HCT116 (cell line): ENCODE data around the gene NRIP2. TPM values are rescaled to one million over a fixed set of nuclear protein-coding genes. Genes with fewer than 3 reads are reported as not detected.

Experiments
- ATAC-seq: fragments of 200-7000 bp; cut with Tn5 transposase; 2 replicates; pipeline ENCODE4 v1.9.1; 2020; ENCODE audit warnings: mild to moderate bottlenecking, moderate library complexity
- BruUV-seq: library from RNA; stranded (reverse); fragments of 400-500 nt; replicated peaks from 2 replicates; lab custom pipeline; 2021; lab: Mats Ljungman, UMichigan
- CTCF ChIA-PET: fragments of 300-600 bp; sonication (Branson Sonifier 250); formaldehyde crosslinking; loops from one replicate; lab custom pipeline; 2021; ENCODE audit warnings: antibody characterized with exemption; lab: Charles Lee
- POLR2A ChIA-PET: fragments of 300-600, 350-600 bp; sonication (Branson Sonifier 250); formaldehyde crosslinking; loops from one replicate; lab custom pipeline; 2021; ENCODE audit warnings: antibody characterized with exemption; lab: Charles Lee
- RAD21 ChIA-PET, 2 experiments: fragments of 300-600 bp; sonication (Branson Sonifier 250); formaldehyde crosslinking; loops; one replicate each; lab custom pipeline; 2023; ENCODE audit warnings: low total read pairs in 2 of 2; ENCODE audit not compliant: uncharacterized antibody in 2 of 2, unreplicated experiment in 2 of 2, low non-redundant PET in 1 of 2; lab: Charles Lee
- DNase-seq: peaks from one replicate; pipeline ENCODE4 v3.0.0-alpha.2; 2010; ENCODE audit warnings: low read depth, low spot score
- H2AFZ ChIP-seq: fragments of 200-600 bp; shearing (Covaris generic), sonication (generic); 2 replicates; pipeline ENCODE4 v1.6.1; 2017; ENCODE audit warnings: low read depth, mixed run types, mixed read lengths, antibody characterized with exemption, low read length; ENCODE audit not compliant: poor library complexity, severe bottlenecking
- H3K27ac ChIP-seq: 2 replicates; pipeline ENCODE4 v1.5.1; 2012; ENCODE audit warnings: low read depth, low read length
- H3K27me3 ChIP-seq: fragments of 200-600 bp; sonication (generic); 2 replicates; pipeline ENCODE4 v1.6.1; 2016; ENCODE audit warnings: mixed run types, low read length, mixed read lengths; ENCODE audit not compliant: insufficient read depth
- H3K36me3 ChIP-seq, 2 experiments: fragments of 200-500 bp in 1 of 2; fragments of 200-600 bp in 1 of 2; sonication (Bioruptor generic) in 1 of 2; sonication (generic) in 1 of 2; 2 replicates each; pipeline versions ENCODE4 v1.5.1 to v1.6.1; 2014 to 2016; ENCODE audit warnings: low read length in 2 of 2, inconsistent platforms in 1 of 2, mixed read lengths in 1 of 2, mixed run types in 1 of 2; ENCODE audit not compliant: insufficient read depth in 2 of 2, control insufficient read depth in 1 of 2
- H3K4me1 ChIP-seq, 2 experiments: fragments of 200-600 bp in 1 of 2; sonication (generic) in 1 of 2; 2 replicates each; pipeline versions ENCODE4 v1.5.1 to v1.6.1; 2012 to 2017; ENCODE audit warnings: low read length in 2 of 2, inconsistent platforms in 1 of 2, mild to moderate bottlenecking in 1 of 2, mixed read lengths in 1 of 2, mixed run types in 1 of 2, moderate library complexity in 1 of 2; ENCODE audit not compliant: insufficient read depth in 2 of 2, control insufficient read depth in 1 of 2
- H3K4me2 ChIP-seq: fragments of 200-600 bp; sonication (generic); 2 replicates; pipeline ENCODE4 v1.6.1; 2017; ENCODE audit warnings: mixed run types, low read length, mixed read lengths
- H3K4me3 ChIP-seq, 2 experiments: fragments of 200-600 bp in 1 of 2; sonication (generic) in 1 of 2; replicated peaks in 1 of 2; 2 replicates each; pipeline ENCODE4 v1.5.1; 2011 to 2016; ENCODE audit warnings: low read length in 2 of 2, control low read depth in 1 of 2, low read depth in 1 of 2, mild to moderate bottlenecking in 1 of 2, mixed read lengths in 1 of 2, mixed run types in 1 of 2
- H3K79me2 ChIP-seq: fragments of 200-600 bp; sonication (generic); 2 replicates; pipeline ENCODE4 v1.6.1; 2017; ENCODE audit warnings: mild to moderate bottlenecking, mixed run types, low read length, moderate library complexity, mixed read lengths; ENCODE audit not compliant: insufficient read depth
- H3K9ac ChIP-seq: fragments of 200-600 bp; sonication (generic); 2 replicates; pipeline ENCODE4 v1.6.1; 2016; ENCODE audit warnings: low read length, mixed read lengths
- H3K9me2 ChIP-seq: fragments of 200-600 bp; sonication (generic), shearing (Covaris generic); 2 replicates; pipeline ENCODE4 v1.6.1; 2017; ENCODE audit warnings: mixed run types, mild to moderate bottlenecking, moderate library complexity; ENCODE audit not compliant: insufficient read depth
- H3K9me3 ChIP-seq, 2 experiments: fragments of 200-500 bp in 1 of 2; fragments of 200-600 bp in 1 of 2; sonication (Bioruptor generic) in 1 of 2; sonication (generic) in 1 of 2; 2 replicates each; pipeline ENCODE4 v1.6.1; 2014 to 2017; ENCODE audit warnings: low read length in 2 of 2, mixed read lengths in 2 of 2, inconsistent platforms in 1 of 2, low read depth in 1 of 2, mild to moderate bottlenecking in 1 of 2, mixed run types in 1 of 2, moderate library complexity in 1 of 2; ENCODE audit not compliant: control insufficient read depth in 1 of 2, insufficient read depth in 1 of 2
- H4K20me1 ChIP-seq: fragments of 200-600 bp; sonication (generic), shearing (Covaris generic); 2 replicates; pipeline ENCODE4 v1.6.1; 2017; ENCODE audit warnings: mixed run types, mild to moderate bottlenecking, moderate library complexity; ENCODE audit not compliant: insufficient read depth
- CTCF ChIP-seq, 3 experiments: fragments of 200-600 bp in 1 of 3; sonication (generic) in 1 of 3; IDR thresholded peaks in 2 of 3; conservative IDR thresholded peaks in 1 of 3; 2 replicates each; pipeline ENCODE4 v1.5.1; 2012 to 2017; ENCODE audit warnings: low read depth in 2 of 3, low read length in 2 of 3, antibody characterized with exemption in 1 of 3, borderline replicate concordance in 1 of 3, control low read depth in 1 of 3, mild to moderate bottlenecking in 1 of 3, mixed read lengths in 1 of 3, mixed run types in 1 of 3, moderate library complexity in 1 of 3; ENCODE audit not compliant: insufficient read depth in 1 of 3
- EGR1 ChIP-seq: IDR thresholded peaks from 2 replicates; pipeline ENCODE4 v1.6.1; 2012; ENCODE audit warnings: low read depth
- ELF1 ChIP-seq: IDR thresholded peaks from 2 replicates; pipeline ENCODE4 v1.6.1; 2012; ENCODE audit warnings: low read depth, borderline replicate concordance
- EZH2 ChIP-seq: fragments of 200-600 bp; sonication (generic); IDR thresholded peaks from 2 replicates; pipeline ENCODE4 v1.6.1; 2017; ENCODE audit warnings: antibody characterized with exemption, mixed run types
- JUND ChIP-seq: IDR thresholded peaks from 2 replicates; pipeline ENCODE4 v1.6.1; 2012
- POLR2A ChIP-seq: IDR thresholded peaks from 2 replicates; pipeline ENCODE4 v1.7.0; 2011; ENCODE audit warnings: borderline replicate concordance; ENCODE audit not compliant: insufficient read depth, insufficient read length; ENCODE audit errors: extremely low read depth
- RAD21 ChIP-seq: IDR thresholded peaks from 2 replicates; pipeline ENCODE4 v1.6.1; 2012; ENCODE audit warnings: low read depth, mild to moderate bottlenecking
- SIN3A ChIP-seq: IDR thresholded peaks from 2 replicates; pipeline ENCODE4 v1.6.1; 2012; ENCODE audit warnings: low read depth
- SRF ChIP-seq: IDR thresholded peaks from 2 replicates; pipeline ENCODE4 v1.6.1; 2012; ENCODE audit warnings: low read depth
- YY1 ChIP-seq: IDR thresholded peaks from 2 replicates; pipeline ENCODE4 v1.6.1; 2011; ENCODE audit warnings: low read length, low read depth, moderate library complexity, mild to moderate bottlenecking; ENCODE audit not compliant: insufficient replicate concordance; ENCODE audit errors: extremely low read depth
- ZBTB33 ChIP-seq: IDR thresholded peaks from 2 replicates; pipeline ENCODE4 v1.6.1; 2011; ENCODE audit warnings: mild to moderate bottlenecking, low read length, moderate library complexity; ENCODE audit not compliant: insufficient replicate concordance; ENCODE audit errors: extremely low read depth
- ZFX ChIP-seq: fragments of 450-650 bp; IDR thresholded peaks from 2 replicates; pipeline ENCODE4 v1.6.1; 2017
- ZNF274 ChIP-seq: fragments of 200-500 bp; sonication (Bioruptor generic); IDR thresholded peaks from 2 replicates; pipeline ENCODE4 v1.6.1; 2014; ENCODE audit warnings: mild to moderate bottlenecking, low read depth, low read length, inconsistent platforms
- intact Hi-C: fragments of 100-400 bp; cut with micrococcal nuclease; formaldehyde crosslinking; loops from 2 replicates; pipeline ENCODE4 v1.10.0; 2022
- total RNA-seq: library from RNA; stranded (reverse); gene quantifications from one replicate; pipeline ENCODE4 v1.2.1, GENCODE V29; 2021; ENCODE audit not compliant: unreplicated experiment

Gene NRIP2
- total RNA-seq, 1 experiment from 2014 or later = not detected

DNA sequence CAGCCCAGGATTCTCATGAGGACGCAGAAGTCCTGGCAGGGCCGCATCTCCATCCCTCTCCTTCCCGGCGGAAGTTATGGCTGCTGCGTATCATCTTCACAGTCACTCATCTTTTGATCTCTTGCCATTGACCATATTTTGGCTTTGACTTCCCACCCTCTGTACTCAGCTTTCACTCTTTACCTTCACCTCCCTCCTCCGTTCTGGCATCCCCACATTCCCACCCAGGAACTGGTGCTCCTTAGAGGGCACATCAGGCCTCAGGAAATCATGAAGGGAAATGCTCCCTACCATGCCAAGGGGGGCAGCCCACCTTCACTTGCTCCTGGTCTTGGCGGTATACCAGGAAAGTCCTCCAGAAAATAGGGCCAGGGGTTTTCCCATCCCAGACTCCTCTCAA, 20.7 kb upstream of the NRIP2 start:
- Histone ChIP-seq H3K9ac (no peak overlapping the region), H3K4me2 (no peak overlapping the region), H3K4me1 (peaks cover 0 to 3% of the 10 kb centered on the region in 2 experiments; a peak in 2 of 4 replicates), H2AFZ (no peak overlapping the region), H3K9me2 (no peaks in the 10 kb centered on the region), H4K20me1 (no peaks in the 10 kb centered on the region), H3K27ac (no peak overlapping the region), H3K9me3 (no peaks in the 10 kb centered on the region), H3K4me3 (no peak overlapping the region), H3K27me3 (no peaks in the 10 kb centered on the region), H3K36me3 (peaks cover 19 to 21% of the 10 kb centered on the region in 2 experiments; a peak in 3 of 4 replicates), H3K79me2 (no peaks in the 10 kb centered on the region)
- POLR2A ChIA-PET = no interaction called here
- TF ChIP-seq EGR1 (no peak), CTCF (IDR thresholded peaks at IDR 0.05 in 2 of 3, conservative IDR thresholded peaks at IDR 0.05 in 1 of 3; ENCODE audit: borderline replicate concordance in 1 of 3, insufficient read depth in 1 of 3, low read depth in 2 of 3, low read length in 2 of 3) (no peak), RAD21 (no peak), ZNF274 (no peak), SIN3A (no peak), ZBTB33 (no peak), JUND (no peak), YY1 (no peak), POLR2A (no peak), SRF (no peak), ZFX (no peak), ELF1 (no peak), EZH2 (no peak)
- no TSS peak for BruUV-seq
- RAD21 ChIA-PET = no interaction called here
- no peak for DNase-seq
- CTCF ChIA-PET = interaction anchor here (0.6 kb wide), 1 partner anchor 263 kb away, joined by 3 read pairs; no protein-coding TSS in a partner anchor
- intact Hi-C loops = no loop called here
- ATAC-seq = no peak
